ENCODE results near the gene TCF7L2. TPM values are rescaled to one million over a fixed set of nuclear protein-coding genes. Genes with fewer than 3 reads are reported as not detected.
A peak's percentile ranks its signal among the peaks of the same experiment; 100 is the strongest.

Gene TCF7L2
- total RNA-seq, 1 donor from 2014 or later = 36.8 TPM

- DNase-seq = no peak
These were observed 1.9 kb upstream of the TCF7L2 start for GRCh38 chr10:112948196-112948595.

- DNase-seq = peak; percentile 37
These were observed 764 bp upstream of the TCF7L2 start for GRCh38 chr10:112949143-112949823.

GRCh38 chr10:112950714-112951358 is 789 bp downstream of the TCF7L2 start:
- DNase-seq = peak; percentile 57

GRCh38 chr10:112951359-112952281 is 1.6 kb downstream of the TCF7L2 start:
- DNase-seq = peak; percentile 80

GRCh38 chr10:112952282-112953173 is 2.5 kb downstream of the TCF7L2 start:
- DNase-seq = no peak

- DNase-seq = peak; percentile 74
These were observed 3.4 kb downstream of the TCF7L2 start for GRCh38 chr10:112953174-112954159.

- peak; percentile 65 for DNase-seq
These were observed 5.0 kb downstream of the TCF7L2 start for GRCh38 chr10:112954974-112955581.

GRCh38 chr10:112955582-112956421 is 5.8 kb downstream of the TCF7L2 start:
- DNase-seq = peak; percentile 51

- peak; percentile 41 for DNase-seq
These were observed 6.7 kb downstream of the TCF7L2 start for GRCh38 chr10:112956631-112957350.

GRCh38 chr10:112957640-112958092 is 7.6 kb downstream of the TCF7L2 start:
- DNase-seq = no peak

GRCh38 chr10:112958275-112958995 is 8.4 kb downstream of the TCF7L2 start:
- DNase-seq = peak; percentile 99

GRCh38 chr10:112959207-112959838 is 9.3 kb downstream of the TCF7L2 start:
- DNase-seq = peak; percentile 41

GRCh38 chr10:112960151-112960681 is 10.2 kb downstream of the TCF7L2 start:
- DNase-seq = no peak

- DNase-seq = no peak
These were observed 11.6 kb downstream of the TCF7L2 start for GRCh38 chr10:112961609-112962008.

GRCh38 chr10:112962343-112962742 is 12.3 kb downstream of the TCF7L2 start:
- DNase-seq = no peak

GRCh38 chr10:112963835-112964234 is 13.8 kb downstream of the TCF7L2 start:
- no peak for DNase-seq

- no peak for DNase-seq
These were observed 14.4 kb downstream of the TCF7L2 start for GRCh38 chr10:112964482-112964881.
